H9 (cell line): ENCODE data around the gene MS4A15. TPM values are rescaled to one million over a fixed set of nuclear protein-coding genes. Genes with fewer than 3 reads are reported as not detected.

Source experiments
- DNase-seq: peaks from one replicate; pipeline ENCODE4 v3.0.0-alpha.2; 2017
- H2AFZ ChIP-seq: one replicate; pipeline ENCODE4 v1.6.1; 2013; ENCODE audit warnings: mild to moderate bottlenecking, low read length, control low read depth, moderate library complexity
- H2AK5ac ChIP-seq: 2 replicates; pipeline ENCODE4 v1.6.1; 2013; ENCODE audit warnings: low read length, control low read depth, mixed read lengths; ENCODE audit not compliant: insufficient read length
- H2BK120ac ChIP-seq: one replicate; pipeline ENCODE4 v1.6.1; 2013; ENCODE audit warnings: low read depth, mild to moderate bottlenecking, low read length, control low read depth, inconsistent platforms; ENCODE audit not compliant: poor library complexity, severe bottlenecking
- H2BK12ac ChIP-seq: 2 replicates; pipeline ENCODE4 v1.6.1; 2013; ENCODE audit warnings: low read length, control low read depth, mixed read lengths, low read depth; ENCODE audit not compliant: insufficient read length
- H2BK15ac ChIP-seq: 2 replicates; pipeline ENCODE4 v1.6.1; 2013; ENCODE audit warnings: low read depth, low read length, control low read depth
- H2BK20ac ChIP-seq: one replicate; pipeline ENCODE4 v1.6.1; 2013; ENCODE audit warnings: low read depth, mild to moderate bottlenecking, low read length, control low read depth, inconsistent platforms; ENCODE audit not compliant: poor library complexity, severe bottlenecking
- H2BK5ac ChIP-seq: 2 replicates; pipeline ENCODE4 v1.6.1; 2013; ENCODE audit warnings: low read length, control low read depth, mixed read lengths; ENCODE audit not compliant: insufficient read length
- H3K14ac ChIP-seq: 2 replicates; pipeline ENCODE4 v1.6.1; 2013; ENCODE audit warnings: low read length, control low read depth; ENCODE audit not compliant: insufficient read depth
- H3K18ac ChIP-seq: 2 replicates; pipeline ENCODE4 v1.6.1; 2013; ENCODE audit warnings: low read depth, mild to moderate bottlenecking, mixed read lengths, low read length, control low read depth; ENCODE audit not compliant: insufficient read length
- H3K23ac ChIP-seq: 2 replicates; pipeline ENCODE4 v1.6.1; 2013; ENCODE audit warnings: low read length, control low read depth, mixed read lengths, low read depth; ENCODE audit not compliant: insufficient read length
- H3K23me2 ChIP-seq: 2 replicates; pipeline ENCODE4 v1.6.1; 2013; ENCODE audit warnings: low read depth, mild to moderate bottlenecking, mixed read lengths, low read length, control low read depth; ENCODE audit not compliant: insufficient read length, poor library complexity, severe bottlenecking
- H3K27ac ChIP-seq: 2 replicates; pipeline ENCODE4 v1.5.1; 2013; ENCODE audit warnings: low read length, control low read depth, mixed read lengths, low read depth; ENCODE audit not compliant: insufficient read length
- H3K27me3 ChIP-seq: 2 replicates; pipeline ENCODE4 v1.6.1; 2013; ENCODE audit warnings: low read length, control low read depth, inconsistent platforms; ENCODE audit not compliant: insufficient read depth
- H3K4ac ChIP-seq: 2 replicates; pipeline ENCODE4 v1.6.1; 2013; ENCODE audit warnings: low read depth, mild to moderate bottlenecking, control low read depth, inconsistent platforms, low read length, moderate library complexity
- H3K4me1 ChIP-seq: 2 replicates; pipeline ENCODE4 v1.6.1; 2013; ENCODE audit warnings: low read length, control low read depth, inconsistent platforms; ENCODE audit not compliant: insufficient read depth
- H3K4me2 ChIP-seq: 2 replicates; pipeline ENCODE4 v1.6.1; 2013; ENCODE audit warnings: low read length, control low read depth, mixed read lengths; ENCODE audit not compliant: insufficient read length, insufficient read depth
- H3K56ac ChIP-seq: 2 replicates; pipeline ENCODE4 v1.6.1; 2013; ENCODE audit warnings: low read depth, mild to moderate bottlenecking, mixed read lengths, low read length, control low read depth; ENCODE audit not compliant: insufficient read length
- H3K79me1 ChIP-seq: 2 replicates; pipeline ENCODE4 v1.6.1; 2013; ENCODE audit warnings: low read depth, mild to moderate bottlenecking, moderate library complexity, low read length, control low read depth, inconsistent platforms; ENCODE audit not compliant: insufficient read depth, poor library complexity, severe bottlenecking
- H3K79me2 ChIP-seq: 2 replicates; pipeline ENCODE4 v1.6.1; 2013; ENCODE audit warnings: low read length, control low read depth, inconsistent platforms; ENCODE audit not compliant: insufficient read depth
- H3K9ac ChIP-seq: 2 replicates; pipeline ENCODE4 v1.6.1; 2013; ENCODE audit warnings: low read length, control low read depth, mixed read lengths; ENCODE audit not compliant: insufficient read length; ENCODE audit errors: extremely low read depth
- H3K9me3 ChIP-seq: one replicate; pipeline ENCODE4 v1.6.1; 2013; ENCODE audit warnings: low read depth, low read length, inconsistent platforms; ENCODE audit not compliant: control insufficient read depth
- H3T11ph ChIP-seq: one replicate; pipeline ENCODE4 v1.6.1; 2013; ENCODE audit warnings: mild to moderate bottlenecking, low read length, control low read depth, inconsistent platforms
- H4K20me1 ChIP-seq: one replicate; pipeline ENCODE4 v1.6.1; 2013; ENCODE audit not compliant: control insufficient read depth, insufficient read length, insufficient read depth
- H4K5ac ChIP-seq: 2 replicates; pipeline ENCODE4 v1.6.1; 2013; ENCODE audit warnings: low read depth, mild to moderate bottlenecking, mixed read lengths, low read length, control low read depth; ENCODE audit not compliant: insufficient read length
- H4K8ac ChIP-seq: replicated peaks from 2 replicates; pipeline ENCODE4 v1.6.1; 2013; ENCODE audit warnings: low read length, control low read depth, mixed read lengths, low read depth; ENCODE audit not compliant: insufficient read length
- H4K91ac ChIP-seq: 2 replicates; pipeline ENCODE4 v1.6.1; 2013; ENCODE audit warnings: low read depth, mild to moderate bottlenecking, moderate library complexity, mixed read lengths, low read length, control low read depth; ENCODE audit not compliant: insufficient read length
- H3K27ac Mint-ChIP-seq, 3 experiments: 2 replicates in 2 of 3; 3 replicates in 1 of 3; pipeline ENCODE4 v1.8.0; 2020 to 2021; ENCODE audit warnings: mixed read lengths in 3 of 3, mild to moderate bottlenecking in 1 of 3, moderate library complexity in 1 of 3
- H3K27me3 Mint-ChIP-seq: 2 replicates; pipeline ENCODE4 v1.8.0; 2021; ENCODE audit warnings: low read depth, mild to moderate bottlenecking, moderate library complexity, mixed read lengths
- H3K36me3 Mint-ChIP-seq, 3 experiments: 2 replicates in 2 of 3; 3 replicates in 1 of 3; pipeline ENCODE4 v1.8.0; 2020 to 2021; ENCODE audit warnings: low read depth in 3 of 3, mixed read lengths in 3 of 3; ENCODE audit not compliant: insufficient read depth in 1 of 3
- H3K4me1 Mint-ChIP-seq, 2 experiments: 2 replicates each; pipeline ENCODE4 v1.8.0; 2020; ENCODE audit warnings: mixed read lengths in 2 of 2
- H3K4me3 Mint-ChIP-seq, 2 experiments: 2 replicates in 1 of 2; 3 replicates in 1 of 2; pipeline ENCODE4 v1.8.0; 2020 to 2021; ENCODE audit warnings: mild to moderate bottlenecking in 2 of 2, mixed read lengths in 2 of 2, moderate library complexity in 1 of 2
- H3K9me3 Mint-ChIP-seq, 2 experiments: 2 replicates in 1 of 2; 3 replicates in 1 of 2; pipeline ENCODE4 v1.8.0; 2020; ENCODE audit warnings: mild to moderate bottlenecking in 2 of 2, mixed read lengths in 2 of 2, moderate library complexity in 1 of 2
- WGBS: extraction: QIAGEN DNeasy Blood & Tissue Kit; methylation state at CpG from one replicate; pipeline ENCODE4 v1.1.7; 2013; ENCODE audit warnings: missing lambda C conversion rate, low lambda C conversion rate, mixed read lengths; ENCODE audit not compliant: insufficient read length; ENCODE audit errors: extremely low coverage; 5-methylcytosine and 5-hydroxymethylcytosine counted together
- total RNA-seq: library from RNA; stranded (reverse); gene quantifications from 2 replicates; pipeline ENCODE4 v1.2.1, GENCODE V29; 2021
- TF ChIP-seq, protein P1 (sequence below): fragments of 200-600 bp; sonication (generic); conservative IDR thresholded peaks from 3 replicates; pipeline ENCODE4 v1.8.0; 2021; ENCODE audit warnings: antibody characterized with exemption, mild to moderate bottlenecking

The MS4A15 gene
- total RNA-seq, 1 experiment from 2014 or later, result 0.11 TPM

DNA sequence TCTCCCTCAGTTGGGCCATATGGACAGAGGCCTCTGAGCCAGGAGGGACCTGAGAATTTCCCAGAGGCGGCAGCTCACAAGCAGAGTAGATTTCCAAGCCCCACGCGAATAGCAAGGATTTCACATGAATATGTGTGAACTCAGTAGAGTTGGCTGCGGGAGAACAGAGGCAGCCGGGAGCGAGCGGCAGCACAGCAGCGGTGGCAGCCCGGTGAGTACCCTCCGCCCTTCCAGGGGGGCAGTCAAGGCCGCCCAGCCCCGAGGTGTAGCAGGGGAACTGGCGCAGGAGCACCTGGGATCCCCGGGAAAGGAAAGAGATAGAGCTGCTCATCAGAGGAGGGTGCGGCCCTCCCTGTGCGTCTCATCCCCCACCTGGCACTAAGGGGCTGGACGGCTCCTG, 8.4 kb upstream of the MS4A15 start:
- Mint-ChIP-seq H3K4me1 (peaks cover 5 to 8% of the 10 kb centered on the region in 2 experiments), H3K4me3 (no peak overlapping the region), H3K36me3 (no peaks in the 10 kb centered on the region; a peak in 2 of 7 replicates), H3K9me3 (peaks cover 0 to 4% of the 10 kb centered on the region in 2 experiments; a peak in 3 of 5 replicates), H3K27me3 (peaks cover 8% of the 10 kb centered on the region), H3K27ac (no peak overlapping the region)
- Histone ChIP-seq H3K18ac (no peak overlapping the region), H2BK20ac (no peak overlapping the region), H2BK120ac (no peak overlapping the region), H3K4me1 (no peaks in the 10 kb centered on the region), H3K23me2 (no peaks in the 10 kb centered on the region), H3K79me1 (no peaks in the 10 kb centered on the region), H3K56ac (no peak overlapping the region), H3K27me3 (no peaks in the 10 kb centered on the region), H2AK5ac (no peak overlapping the region), H4K8ac (no peak overlapping the region), H3K23ac (no peak overlapping the region), H3K79me2 (no peaks in the 10 kb centered on the region), H3K27ac (no peak overlapping the region), H4K91ac (no peak overlapping the region), H4K5ac (no peak overlapping the region), H3K4me2 (no peak overlapping the region), H3K9ac (no peak overlapping the region), H2AFZ (no peak overlapping the region), H3K4ac (no peak overlapping the region), H3K9me3 (no peaks in the 10 kb centered on the region), H3T11ph (no peak overlapping the region), H3K14ac (no peak overlapping the region), H2BK15ac (no peak overlapping the region), H2BK5ac (no peak overlapping the region), H2BK12ac (no peak overlapping the region), H4K20me1 (no peaks in the 10 kb centered on the region)
- no peak for DNase-seq
- TF ChIP-seq, protein P1, sequence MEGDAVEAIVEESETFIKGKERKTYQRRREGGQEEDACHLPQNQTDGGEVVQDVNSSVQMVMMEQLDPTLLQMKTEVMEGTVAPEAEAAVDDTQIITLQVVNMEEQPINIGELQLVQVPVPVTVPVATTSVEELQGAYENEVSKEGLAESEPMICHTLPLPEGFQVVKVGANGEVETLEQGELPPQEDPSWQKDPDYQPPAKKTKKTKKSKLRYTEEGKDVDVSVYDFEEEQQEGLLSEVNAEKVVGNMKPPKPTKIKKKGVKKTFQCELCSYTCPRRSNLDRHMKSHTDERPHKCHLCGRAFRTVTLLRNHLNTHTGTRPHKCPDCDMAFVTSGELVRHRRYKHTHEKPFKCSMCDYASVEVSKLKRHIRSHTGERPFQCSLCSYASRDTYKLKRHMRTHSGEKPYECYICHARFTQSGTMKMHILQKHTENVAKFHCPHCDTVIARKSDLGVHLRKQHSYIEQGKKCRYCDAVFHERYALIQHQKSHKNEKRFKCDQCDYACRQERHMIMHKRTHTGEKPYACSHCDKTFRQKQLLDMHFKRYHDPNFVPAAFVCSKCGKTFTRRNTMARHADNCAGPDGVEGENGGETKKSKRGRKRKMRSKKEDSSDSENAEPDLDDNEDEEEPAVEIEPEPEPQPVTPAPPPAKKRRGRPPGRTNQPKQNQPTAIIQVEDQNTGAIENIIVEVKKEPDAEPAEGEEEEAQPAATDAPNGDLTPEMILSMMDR, result no peak
- no CpG with 5 or more reads among the region's 17 CpGs for WGBS
